SKM-1 treated with dmso at 0.1 percent for 144 hours (cell line): ENCODE data around the gene DCUN1D4.

ENCODE experiments used
- DNase-seq: peaks from one replicate; lab custom pipeline; 2025; ENCODE audit not compliant: unreplicated experiment; lab: John Stamatoyannopoulos, UW

DCUN1D4 gene

DNA sequence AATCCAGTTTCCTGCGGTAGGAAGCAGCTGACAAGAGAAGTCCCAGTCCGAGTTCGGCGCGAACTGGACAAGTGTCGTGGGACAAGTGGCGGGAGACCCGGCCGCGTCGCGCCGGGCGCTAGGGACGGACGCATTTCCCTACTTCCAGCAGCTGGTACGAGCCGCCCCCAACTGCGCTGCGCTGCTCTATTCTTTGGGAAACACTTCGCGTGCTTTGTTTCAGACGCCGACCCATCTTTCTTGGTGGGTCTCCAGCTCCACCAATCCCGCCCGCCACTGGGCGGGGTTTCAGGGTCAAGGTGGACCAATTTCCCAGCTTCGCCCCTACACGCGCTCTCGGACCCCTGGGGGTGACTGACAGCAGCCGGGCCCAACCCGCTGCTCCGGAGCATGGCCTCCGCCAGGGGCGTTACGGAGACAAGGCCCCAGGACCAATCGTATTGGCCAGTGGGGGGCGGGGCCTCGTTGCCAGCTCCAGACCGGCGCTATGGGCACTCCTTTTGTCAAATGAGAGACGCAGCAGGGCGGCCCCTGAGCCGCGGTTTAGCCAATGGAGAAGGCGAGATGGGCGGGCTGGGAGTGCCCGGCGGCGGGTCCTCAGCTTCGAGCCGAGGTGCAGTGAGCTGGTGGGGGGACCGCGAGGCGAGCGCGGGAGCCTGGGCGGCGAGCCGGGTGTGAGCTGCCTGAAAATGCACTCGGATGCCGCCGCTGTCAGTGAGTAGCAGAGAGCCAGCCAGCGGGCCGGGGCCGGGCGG, at the start of gene DCUN1D4:
Gene DCUN1D4, plus strand, starts transcription at position 600 of the 755 bp plus-strand sequence. Its CDS starts 90 bp downstream, at position 690.
- DNase-seq = peak; percentile 99

DNA sequence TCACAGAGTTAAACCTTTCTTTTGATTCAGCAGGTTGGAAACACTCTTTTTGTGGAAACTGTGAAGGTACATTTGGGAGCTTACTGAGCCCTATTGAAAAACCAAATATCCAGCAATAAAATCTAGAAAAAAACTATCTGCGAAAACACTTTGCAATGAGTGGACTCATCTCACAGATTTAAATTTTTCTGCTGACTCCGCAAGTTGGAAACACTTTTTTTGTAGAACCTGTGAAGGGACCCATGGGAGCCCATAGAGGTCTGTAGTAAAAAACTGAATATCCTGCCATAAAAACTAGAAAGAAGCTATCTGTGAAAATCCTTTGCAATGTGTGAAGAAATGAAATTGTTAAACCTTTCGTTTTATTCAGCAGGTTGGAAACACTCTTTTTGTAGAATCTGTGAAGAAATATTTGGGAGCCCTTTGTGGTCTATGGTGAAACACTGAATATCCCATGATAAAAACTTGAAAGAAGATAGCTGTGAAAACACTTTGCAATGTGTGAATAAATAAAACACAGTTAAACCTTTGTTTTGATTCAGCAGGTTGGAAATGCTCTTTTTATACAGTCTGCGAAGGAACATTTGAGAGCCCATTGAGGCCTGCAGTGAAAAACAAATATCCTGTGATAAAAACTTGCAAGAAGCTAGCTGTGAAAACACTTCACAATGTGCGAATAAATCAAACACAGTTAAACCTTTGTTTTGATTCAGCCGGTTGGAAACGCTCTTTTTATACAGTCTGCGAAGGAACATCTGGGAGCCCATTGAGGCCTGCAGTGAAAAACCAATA, 22.3 kb upstream of the DCUN1D4 start:
- DNase-seq = no peak

DNA sequence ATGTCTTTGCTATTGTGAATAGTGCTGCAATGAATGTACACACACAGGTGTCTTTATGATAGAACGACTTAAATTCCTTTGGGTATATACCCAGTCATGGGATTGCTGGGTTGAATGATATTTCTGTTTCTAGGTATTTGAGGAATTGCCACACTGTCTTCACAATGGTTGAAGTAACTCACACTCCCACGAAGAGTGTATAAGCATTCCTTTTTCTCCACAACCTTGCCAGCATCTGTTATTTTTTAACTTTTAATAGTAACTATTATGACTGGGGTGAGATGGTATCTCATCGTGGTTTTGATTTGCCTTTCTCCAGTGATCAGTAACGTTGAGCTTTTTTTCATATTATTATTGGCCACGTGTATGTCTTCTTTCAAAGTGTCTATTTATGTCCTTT, 17.6 kb upstream of the DCUN1D4 start:
- no peak for DNase-seq

DNA sequence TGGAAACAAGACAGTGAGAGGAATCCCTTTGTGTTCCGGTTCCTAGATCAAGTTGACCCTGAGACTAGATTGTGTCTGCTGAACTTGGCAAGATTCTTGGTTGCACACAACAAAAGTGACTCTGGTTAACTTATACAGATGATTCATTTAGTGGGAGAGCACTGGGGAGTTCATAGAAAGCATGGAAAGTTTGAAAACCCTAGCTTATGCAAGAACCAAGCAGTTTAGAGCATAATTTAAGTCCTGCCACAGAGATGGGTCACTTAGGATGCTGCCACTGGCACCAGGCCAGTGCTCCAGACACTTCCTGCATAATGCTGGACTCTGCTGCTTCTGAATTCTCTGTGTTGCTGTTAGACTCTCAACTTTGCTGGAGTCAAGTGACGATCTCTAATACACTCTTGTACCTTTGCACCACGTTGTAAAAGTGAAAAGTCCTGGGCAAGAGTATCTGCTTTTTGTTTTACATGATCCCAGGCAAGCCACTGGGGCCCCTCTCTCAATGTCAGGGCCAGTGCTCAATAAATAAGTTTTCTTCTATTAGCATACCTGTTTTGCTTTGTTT, 12.7 kb upstream of the DCUN1D4 start:
- DNase-seq = no peak

DNA sequence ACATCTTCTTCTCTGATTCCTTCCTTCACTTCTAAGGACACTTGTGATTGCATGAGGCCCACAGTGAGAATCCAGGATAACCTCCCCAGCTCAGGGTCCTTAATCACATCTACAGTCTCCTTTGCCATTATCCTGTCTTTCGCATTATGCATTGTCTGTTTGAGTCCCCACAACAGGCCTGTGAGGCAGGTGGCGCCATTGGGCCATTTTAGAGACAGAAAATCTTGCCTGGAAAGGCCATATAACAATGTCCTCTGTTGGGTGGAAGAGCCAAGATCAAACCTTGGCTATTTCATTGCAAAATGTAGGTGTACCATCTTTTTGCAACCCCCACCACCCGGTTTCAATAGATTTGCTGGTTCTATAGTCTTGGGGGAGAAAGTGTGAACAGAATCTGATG, 11.8 kb upstream of the DCUN1D4 start:
- peak; percentile 1 for DNase-seq

DNA sequence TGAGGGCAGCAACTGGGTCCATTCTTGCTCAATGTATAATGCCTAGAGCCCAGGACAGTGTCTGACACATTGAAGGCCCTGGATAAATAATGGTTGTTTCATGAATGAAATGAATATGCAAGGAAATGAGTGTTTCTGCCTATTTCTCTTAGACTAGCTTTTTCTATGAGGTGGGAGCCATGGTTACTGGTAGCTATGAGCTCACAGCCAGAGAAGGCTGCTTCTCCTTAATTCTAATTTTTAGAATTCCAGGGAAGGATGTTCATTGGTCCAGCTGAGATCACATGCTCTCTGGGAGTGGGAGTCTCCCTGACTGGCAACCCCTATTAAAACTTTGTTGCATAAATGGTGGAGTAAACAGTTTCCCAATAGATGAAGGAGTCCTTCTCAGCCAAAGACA, 9.7 kb upstream of the DCUN1D4 start:
- no peak for DNase-seq

DNA sequence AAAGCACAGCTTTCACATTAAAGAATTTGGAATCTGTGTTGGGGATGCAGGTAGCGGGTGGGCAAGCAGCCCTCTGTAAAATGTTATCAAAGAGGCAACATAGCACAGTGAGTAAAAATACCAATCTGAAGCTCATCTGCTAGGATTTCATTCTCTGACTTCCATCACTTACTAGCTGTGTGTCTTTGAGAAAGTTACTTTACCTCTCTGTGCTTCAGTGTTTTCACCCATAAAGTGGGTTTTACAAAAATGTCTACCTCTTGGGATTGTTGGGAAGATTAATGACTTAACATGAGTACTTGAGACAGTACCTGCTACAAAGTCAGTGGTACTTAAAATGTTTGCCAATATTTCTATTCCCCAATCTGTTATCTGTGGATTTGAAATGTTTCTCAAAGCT, 7.9 kb upstream of the DCUN1D4 start:
- DNase-seq = no peak

DNA sequence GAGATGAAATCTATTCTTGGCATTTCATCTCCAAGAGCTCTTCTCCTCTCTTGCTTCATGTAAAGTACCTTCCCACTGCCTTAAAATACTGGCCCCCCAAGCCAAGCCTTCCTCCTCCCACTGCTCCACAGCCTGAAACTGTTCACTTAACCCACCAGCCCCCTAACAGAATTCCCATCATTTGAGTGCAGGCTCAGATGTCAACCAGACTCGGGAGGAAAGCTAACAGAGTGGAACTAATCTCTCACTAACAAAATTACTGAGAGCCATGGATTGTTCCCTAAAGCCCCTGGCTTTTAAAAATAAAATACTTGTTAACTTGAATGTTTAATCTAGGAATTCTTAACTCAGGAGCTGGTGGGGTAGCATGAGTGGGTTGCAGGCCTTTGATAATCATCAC, 7.1 kb upstream of the DCUN1D4 start:
- DNase-seq = no peak

DNA sequence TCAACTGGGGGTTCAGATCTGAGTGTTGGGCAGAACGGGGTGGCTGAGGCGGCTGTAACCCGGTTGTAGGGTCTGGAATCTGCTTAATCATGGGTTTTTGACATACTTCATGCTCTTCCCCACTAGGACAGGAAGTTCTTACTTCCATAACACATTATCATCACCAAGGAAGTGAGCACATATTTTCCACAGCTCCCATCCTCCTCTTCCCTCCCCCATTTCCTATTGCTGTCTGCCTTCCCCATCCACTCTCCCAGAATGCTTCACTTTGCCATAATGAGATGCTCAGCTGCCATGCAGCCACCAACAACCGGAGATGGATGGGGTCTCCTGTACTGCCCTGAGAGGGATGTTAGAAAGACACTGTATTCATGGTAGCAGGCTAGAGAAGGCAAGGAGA, 6.4 kb upstream of the DCUN1D4 start:
- peak; percentile 28 for DNase-seq

DNA sequence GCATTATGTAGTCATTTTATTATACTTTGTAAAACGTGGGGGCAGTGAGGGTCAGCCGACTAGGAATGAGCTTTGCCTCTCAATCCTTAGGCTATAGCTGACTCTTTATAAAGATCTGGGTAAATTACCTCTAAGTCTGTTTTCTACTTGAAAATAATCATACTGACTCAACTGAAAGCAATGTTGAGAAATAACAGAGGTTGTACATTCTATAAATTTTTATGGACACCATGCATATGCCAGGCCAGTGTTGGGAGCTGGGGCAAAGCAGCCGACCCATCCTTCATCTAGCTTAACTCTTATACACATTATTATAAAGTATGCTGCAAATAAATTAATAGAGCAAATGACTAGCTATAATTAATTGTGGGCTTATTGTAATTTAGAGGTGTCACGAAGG, 2.2 kb upstream of the DCUN1D4 start:
- no peak for DNase-seq

DNA sequence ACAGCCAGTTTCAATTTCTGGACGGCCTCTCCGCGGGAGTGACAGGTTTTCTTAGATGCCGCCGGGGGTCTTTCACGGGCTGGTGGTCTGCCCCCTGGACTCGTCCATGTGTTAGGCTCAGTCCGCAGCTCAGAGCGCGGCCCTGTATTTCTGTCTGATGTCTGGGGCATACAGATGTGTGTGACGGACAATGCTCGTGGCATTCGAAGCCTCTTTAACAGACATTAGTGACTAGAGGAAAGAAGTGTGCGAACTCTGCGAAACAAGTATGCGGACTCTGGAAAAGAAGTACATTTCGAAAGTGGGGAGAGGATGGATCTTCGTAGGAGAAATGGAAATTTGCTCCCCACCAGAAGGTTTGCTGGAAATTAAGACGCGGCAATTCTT, 793 bp upstream of the DCUN1D4 start:
- DNase-seq = no peak

DNA sequence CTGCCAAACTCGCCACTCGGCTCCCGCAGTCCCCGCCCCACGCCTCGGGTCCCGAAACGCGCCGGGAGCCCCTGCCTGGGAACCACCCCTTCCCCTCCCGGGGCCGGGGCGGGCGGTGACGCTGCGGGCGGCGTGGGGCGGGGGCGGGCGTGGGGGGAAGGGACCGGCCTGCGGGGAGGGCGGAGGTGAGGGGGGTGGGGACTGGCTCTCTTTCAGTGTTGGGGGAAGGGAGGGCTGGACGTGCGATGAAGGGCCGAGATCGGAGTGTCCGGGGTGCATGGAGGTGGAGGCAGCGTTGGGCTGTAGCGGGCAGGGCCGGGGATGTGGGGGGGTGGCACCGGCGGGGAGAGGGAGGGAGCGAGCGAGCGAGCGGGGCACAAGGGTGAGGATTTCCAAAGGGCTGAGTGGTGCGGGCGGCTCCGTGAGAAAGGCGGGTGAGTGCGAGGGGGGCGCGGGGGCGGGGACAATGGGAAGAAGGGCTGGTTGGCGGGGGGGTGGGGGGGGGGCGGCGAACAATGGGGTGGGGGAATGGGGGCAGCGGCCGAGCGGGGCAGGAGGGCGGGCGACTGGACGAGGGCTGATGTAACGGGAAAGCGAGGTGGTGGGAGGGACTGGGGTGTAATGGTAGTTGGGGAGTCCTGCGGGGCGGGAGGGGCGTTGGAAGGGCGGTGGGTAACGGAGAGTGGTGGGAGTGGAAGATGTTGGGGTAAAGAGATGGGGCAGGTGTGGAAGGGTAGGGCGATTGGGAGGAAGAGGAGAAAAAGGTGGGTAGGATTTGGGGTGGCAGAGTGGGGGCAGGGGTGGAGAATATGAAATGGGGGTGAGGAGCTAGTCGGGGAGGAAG, 578 bp downstream of the DCUN1D4 start:
- DNase-seq = peak; percentile 21

DNA sequence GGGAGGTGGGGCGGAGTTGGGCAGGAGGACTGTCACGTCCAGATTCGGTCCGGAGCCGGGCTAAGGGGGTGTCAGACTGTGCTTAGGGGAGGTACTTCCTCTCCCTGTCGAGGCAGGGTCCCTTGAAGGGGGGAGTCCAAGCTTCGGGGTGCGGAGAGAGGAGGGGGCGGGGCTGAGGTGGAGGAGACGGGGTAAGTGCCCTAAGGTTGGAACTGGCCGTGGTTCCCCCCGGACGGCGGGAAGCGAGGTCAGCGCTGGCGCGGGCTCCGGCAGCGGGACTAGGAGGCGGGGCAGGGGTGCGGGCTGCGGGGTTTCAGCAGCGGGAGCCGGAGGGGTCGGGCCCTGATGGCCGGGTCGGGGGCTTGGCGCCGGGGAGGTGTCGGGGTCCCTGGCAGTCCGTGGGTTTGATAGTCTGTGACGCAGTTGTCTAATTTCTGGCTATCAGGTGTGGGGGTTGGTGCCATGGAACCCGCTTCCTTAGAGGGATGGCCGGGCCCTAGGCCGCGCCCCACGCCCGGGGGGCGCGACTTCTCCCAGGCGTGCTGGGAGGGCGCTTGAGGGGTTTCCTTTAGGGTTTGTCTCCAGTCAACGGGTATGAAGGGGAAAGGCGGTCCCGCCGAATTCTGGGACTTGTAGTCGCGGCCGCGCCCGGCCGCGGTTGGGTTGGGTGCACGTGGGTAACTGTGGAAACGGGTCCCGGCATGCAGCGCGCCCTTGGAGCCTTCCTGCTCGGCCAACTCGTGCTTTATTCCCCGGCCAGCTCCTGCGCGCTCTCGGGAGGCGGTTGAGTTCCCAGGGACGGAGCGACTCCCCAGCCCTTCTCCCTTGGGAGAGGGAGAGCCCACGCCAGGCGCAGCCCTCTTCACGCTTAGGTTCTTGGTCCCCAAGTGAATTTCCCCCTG, 1.5 kb downstream of the DCUN1D4 start:
- DNase-seq = peak; percentile 84

DNA sequence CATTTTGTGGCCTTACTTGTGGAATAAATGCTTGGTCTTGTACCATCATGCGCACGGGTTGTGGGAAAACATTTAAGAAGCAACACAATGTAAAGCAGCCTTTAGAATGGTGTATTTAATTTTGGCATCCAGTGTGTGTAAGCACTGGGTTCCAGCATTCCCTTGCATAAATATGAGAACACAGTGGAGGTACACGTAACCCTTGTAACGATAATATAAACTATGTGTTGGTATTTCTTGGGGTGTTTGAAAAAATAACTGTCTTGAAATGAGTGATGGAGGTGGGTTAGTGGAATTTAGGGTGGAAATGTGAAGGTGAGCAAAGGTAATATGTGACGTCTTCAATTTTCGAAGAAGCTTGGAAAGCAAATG, 2.1 kb downstream of the DCUN1D4 start:
- no peak for DNase-seq

DNA sequence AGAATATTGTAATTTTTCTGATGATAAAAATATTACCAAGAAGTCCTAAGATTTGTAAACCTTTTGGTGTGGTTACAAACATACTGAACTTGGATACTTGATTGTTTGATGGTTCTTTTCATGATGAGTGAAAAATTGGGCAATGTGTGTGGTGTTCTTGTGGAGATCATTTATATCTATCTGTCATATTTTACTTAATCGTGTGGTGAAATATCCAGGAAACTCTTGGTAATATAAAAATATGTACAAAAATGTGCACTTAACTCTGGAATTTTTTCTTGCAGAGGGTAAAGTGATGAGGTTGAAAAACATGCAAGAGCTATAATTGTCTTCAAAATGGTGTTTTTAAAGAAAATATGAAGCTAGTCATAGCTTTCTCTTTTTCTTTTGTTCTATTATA, 2.8 kb downstream of the DCUN1D4 start:
- no peak for DNase-seq

DNA sequence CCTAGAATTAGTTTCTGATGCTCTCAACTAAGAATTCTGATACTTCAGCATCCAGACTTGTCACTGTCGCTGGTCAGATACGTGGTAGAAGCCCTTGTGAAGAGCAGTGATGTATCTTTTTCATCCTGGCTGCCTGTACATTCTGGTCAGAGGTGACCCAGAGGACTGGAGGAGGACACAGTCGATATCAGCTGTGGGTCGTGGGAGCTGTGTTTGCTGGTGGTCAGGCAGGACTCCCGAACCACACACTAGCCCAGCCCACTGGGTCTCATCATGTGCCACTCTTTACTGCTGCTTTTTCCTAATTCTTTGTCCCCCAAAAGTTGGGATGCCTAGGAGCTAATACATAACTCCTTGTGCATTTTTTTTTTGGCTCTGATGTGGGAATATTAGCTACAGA, 6.5 kb downstream of the DCUN1D4 start:
- DNase-seq = no peak

DNA sequence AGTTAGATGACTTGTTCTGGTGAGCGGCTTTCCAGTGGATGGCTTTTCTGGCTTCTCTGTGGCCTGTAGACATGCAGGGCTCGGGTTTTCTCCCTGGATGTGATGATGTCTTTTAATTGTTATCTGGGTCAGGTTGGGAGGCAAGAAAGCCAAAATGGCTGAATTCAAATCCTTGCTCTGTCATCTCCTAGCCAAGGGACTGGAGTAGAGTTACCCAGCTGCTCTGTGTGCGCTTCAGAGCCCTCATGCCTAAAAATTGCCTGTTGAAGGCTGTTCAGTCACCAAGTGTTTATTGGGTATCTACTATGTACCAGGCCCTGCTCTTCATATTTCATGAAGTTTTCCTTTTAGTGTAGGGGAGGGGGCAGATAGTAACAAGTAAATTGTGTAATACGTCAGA, 7.3 kb downstream of the DCUN1D4 start:
- no peak for DNase-seq

DNA sequence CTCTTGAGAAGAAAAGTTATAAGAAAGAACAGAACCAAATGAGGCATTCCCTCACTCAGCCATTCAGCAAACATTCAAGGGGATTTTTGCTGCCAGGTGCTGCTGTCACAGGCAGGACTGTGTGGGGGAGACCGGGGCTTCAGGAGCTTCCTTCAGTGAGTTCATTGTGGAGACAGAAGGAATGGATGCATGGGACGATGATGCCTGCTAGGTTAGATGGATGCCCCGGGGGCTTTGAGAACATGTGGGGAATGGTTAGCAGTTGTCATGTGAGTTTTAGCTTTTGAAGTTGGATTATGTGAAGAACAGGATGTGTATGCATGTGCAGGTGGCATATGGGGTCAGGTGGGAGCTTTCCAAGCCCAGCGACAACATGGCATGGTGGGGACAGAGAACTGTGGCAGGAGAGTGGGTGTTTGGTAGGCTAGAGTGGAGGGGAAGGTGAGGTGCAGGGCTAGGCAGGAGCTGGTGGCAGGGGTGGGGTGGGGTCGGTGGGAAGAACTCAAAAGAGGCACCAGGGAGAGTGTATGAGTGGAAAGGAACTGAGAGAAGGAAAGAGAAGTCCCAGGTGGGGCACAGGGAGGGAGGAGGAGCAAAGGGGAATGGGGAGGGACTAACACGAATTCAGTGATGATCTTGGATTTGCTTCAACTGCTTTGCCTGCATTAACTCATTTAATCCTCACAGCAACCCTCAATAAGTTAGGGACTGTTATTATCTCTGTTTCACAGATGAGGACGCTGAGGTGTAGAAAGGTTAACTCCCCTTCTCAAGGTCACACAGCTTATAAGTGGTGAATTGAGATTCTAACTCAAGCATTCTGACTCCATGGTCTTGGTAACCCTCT, 8.4 kb downstream of the DCUN1D4 start:
- no peak for DNase-seq

DNA sequence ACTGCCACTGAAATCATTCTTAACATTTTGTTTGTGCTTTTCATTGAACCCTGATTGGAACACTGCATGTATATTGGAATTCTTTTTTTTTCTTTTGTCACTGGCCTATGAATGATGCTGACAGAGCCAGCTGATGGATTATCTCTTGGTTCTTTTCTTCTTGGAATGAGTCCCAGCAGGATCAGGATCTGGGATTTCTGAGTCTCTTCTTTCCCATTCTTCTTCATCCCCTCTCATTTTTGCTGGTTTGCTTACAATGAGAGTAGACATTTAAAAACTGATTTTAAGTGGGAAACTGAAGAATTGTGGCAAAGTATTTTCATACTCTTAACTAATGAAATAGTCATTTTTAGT, 9.0 kb downstream of the DCUN1D4 start:
- DNase-seq = no peak
